ENCODE measurements around the gene BTD.

Gene BTD

GRCh38 chr3:15690748-15691147 lies 89.2 kb downstream of the BTD start:
- Histone ChIP-seq H3K9me2 (ENCODE audit: low read depth, low read length) (no peaks in the 10 kb centered on the region), H2AFZ (ENCODE audit: low read length) (no peak overlapping the region), H3K4me2 (ENCODE audit: low read length) (no peak overlapping the region), H3K9ac (ENCODE audit: low read length) (no peak overlapping the region), H3K4me1 (ENCODE audit: insufficient read depth, low read length, severe bottlenecking) (no peaks in the 10 kb centered on the region), H3K27ac (ENCODE audit: low read depth, low read length, poor library complexity, severe bottlenecking) (no peak overlapping the region), H3K9me3 (ENCODE audit: low read length) (no peaks in the 10 kb centered on the region), H3K79me2 (ENCODE audit: insufficient read depth, low read length) (no peaks in the 10 kb centered on the region), H4K20me1 (ENCODE audit: insufficient read depth, low read length) (no peaks in the 10 kb centered on the region), H3F3A (ENCODE audit: insufficient read depth, low read length) (no peaks in the 10 kb centered on the region), H3K36me3 (ENCODE audit: insufficient read depth, low read length) (peaks cover 68% of the 10 kb centered on the region), H3K27me3 (ENCODE audit: insufficient read depth, low read length) (no peaks in the 10 kb centered on the region), H3K4me3 (ENCODE audit: low read depth, low read length, poor library complexity, severe bottlenecking) (no peak overlapping the region)
- TF ChIP-seq, protein P1, sequence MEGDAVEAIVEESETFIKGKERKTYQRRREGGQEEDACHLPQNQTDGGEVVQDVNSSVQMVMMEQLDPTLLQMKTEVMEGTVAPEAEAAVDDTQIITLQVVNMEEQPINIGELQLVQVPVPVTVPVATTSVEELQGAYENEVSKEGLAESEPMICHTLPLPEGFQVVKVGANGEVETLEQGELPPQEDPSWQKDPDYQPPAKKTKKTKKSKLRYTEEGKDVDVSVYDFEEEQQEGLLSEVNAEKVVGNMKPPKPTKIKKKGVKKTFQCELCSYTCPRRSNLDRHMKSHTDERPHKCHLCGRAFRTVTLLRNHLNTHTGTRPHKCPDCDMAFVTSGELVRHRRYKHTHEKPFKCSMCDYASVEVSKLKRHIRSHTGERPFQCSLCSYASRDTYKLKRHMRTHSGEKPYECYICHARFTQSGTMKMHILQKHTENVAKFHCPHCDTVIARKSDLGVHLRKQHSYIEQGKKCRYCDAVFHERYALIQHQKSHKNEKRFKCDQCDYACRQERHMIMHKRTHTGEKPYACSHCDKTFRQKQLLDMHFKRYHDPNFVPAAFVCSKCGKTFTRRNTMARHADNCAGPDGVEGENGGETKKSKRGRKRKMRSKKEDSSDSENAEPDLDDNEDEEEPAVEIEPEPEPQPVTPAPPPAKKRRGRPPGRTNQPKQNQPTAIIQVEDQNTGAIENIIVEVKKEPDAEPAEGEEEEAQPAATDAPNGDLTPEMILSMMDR (IDR thresholded peaks at IDR 0.05; ENCODE audit: low read length) = no peak
- TF ChIP-seq EZH2 (IDR thresholded peaks at IDR 0.05; ENCODE audit: borderline replicate concordance, low read length) = no peak

DNA sequence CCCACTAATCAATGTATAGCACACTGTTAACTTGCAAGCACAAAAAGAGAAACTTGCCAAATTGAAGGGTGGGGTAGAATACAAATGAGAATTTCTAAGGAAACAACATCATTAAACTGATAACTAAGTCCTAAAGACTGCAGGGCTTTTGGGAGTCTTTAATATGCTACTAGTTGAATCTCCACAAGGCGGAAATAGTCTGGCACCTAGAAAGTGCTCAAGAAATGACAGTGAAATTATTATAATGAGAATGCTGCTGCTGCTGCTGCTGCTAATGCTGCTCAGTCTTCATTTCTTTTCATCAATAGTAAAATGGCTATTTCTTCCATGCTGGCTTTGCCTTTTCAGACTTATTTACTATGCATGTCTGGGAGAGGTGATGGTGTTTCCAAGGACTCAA lies 91.8 kb downstream of the BTD start:
- Histone ChIP-seq H3K4me3 (ENCODE audit: low read depth, low read length, poor library complexity, severe bottlenecking) (no peak overlapping the region), H3K27ac (ENCODE audit: low read depth, low read length, poor library complexity, severe bottlenecking) (no peak overlapping the region), H3K36me3 (ENCODE audit: insufficient read depth, low read length) (peaks cover 58% of the 10 kb centered on the region), H3K9me2 (ENCODE audit: low read depth, low read length) (no peaks in the 10 kb centered on the region), H3K79me2 (ENCODE audit: insufficient read depth, low read length) (no peaks in the 10 kb centered on the region), H3F3A (ENCODE audit: insufficient read depth, low read length) (no peaks in the 10 kb centered on the region), H3K4me1 (ENCODE audit: insufficient read depth, low read length, severe bottlenecking) (no peaks in the 10 kb centered on the region), H3K4me2 (ENCODE audit: low read length) (no peak overlapping the region), H3K9ac (ENCODE audit: low read length) (no peak overlapping the region), H3K27me3 (ENCODE audit: insufficient read depth, low read length) (no peaks in the 10 kb centered on the region), H2AFZ (ENCODE audit: low read length) (no peak overlapping the region), H3K9me3 (ENCODE audit: low read length) (no peaks in the 10 kb centered on the region), H4K20me1 (ENCODE audit: insufficient read depth, low read length) (no peaks in the 10 kb centered on the region)
- TF ChIP-seq EZH2 (IDR thresholded peaks at IDR 0.05; ENCODE audit: borderline replicate concordance, low read length) = no peak
- TF ChIP-seq, protein P1 (IDR thresholded peaks at IDR 0.05; ENCODE audit: low read length) = no peak

- no peak overlapping the region for H3K4me2 ChIP-seq (ENCODE audit: low read length)
- H3K79me2 ChIP-seq (ENCODE audit: insufficient read depth, low read length) = no peaks in the 10 kb centered on the region
- no peak overlapping the region for H3K9ac ChIP-seq (ENCODE audit: low read length)
- H2AFZ ChIP-seq (ENCODE audit: low read length) = no peak overlapping the region
- H3K9me3 ChIP-seq (ENCODE audit: low read length) = no peaks in the 10 kb centered on the region
- TF ChIP-seq, protein P1 (IDR thresholded peaks at IDR 0.05; ENCODE audit: low read length) = no peak
- TF ChIP-seq EZH2 (IDR thresholded peaks at IDR 0.05; ENCODE audit: borderline replicate concordance, low read length) = no peak
- H3K36me3 ChIP-seq (ENCODE audit: insufficient read depth, low read length) = peaks cover 46% of the 10 kb centered on the region
- no peak overlapping the region for H3K4me3 ChIP-seq (ENCODE audit: low read depth, low read length, poor library complexity, severe bottlenecking)
- no peaks in the 10 kb centered on the region for H4K20me1 ChIP-seq (ENCODE audit: insufficient read depth, low read length)
- no peaks in the 10 kb centered on the region for H3K27me3 ChIP-seq (ENCODE audit: insufficient read depth, low read length)
- H3K9me2 ChIP-seq (ENCODE audit: low read depth, low read length) = no peaks in the 10 kb centered on the region
- H3K27ac ChIP-seq (ENCODE audit: low read depth, low read length, poor library complexity, severe bottlenecking) = no peak overlapping the region
- no peaks in the 10 kb centered on the region for H3K4me1 ChIP-seq (ENCODE audit: insufficient read depth, low read length, severe bottlenecking)
- no peaks in the 10 kb centered on the region for H3F3A ChIP-seq (ENCODE audit: insufficient read depth, low read length)
Observed at GRCh38 chr3:15694628-15695027, 93.1 kb downstream of the BTD start.

All from OCI-LY1 (cell line).